Upper lobe of right lung (tissue), 1 donor: ENCODE results near the gene EFHC1. TPM values are rescaled to one million over a fixed set of nuclear protein-coding genes. Genes with fewer than 3 reads are reported as not detected.

Experiments used
- ATAC-seq: fragments of 200-7000 bp; cut with Tn5 transposase; one replicate; pipeline ENCODE4 v1.9.1; 2020; ENCODE audit warnings: mild to moderate bottlenecking, moderate library complexity
- DNase-seq: peaks from one replicate; pipeline ENCODE4 v3.0.0-alpha.2; 2020
- H3K27ac ChIP-seq: fragments of 200-600 bp; one replicate; pipeline ENCODE4 v1.8.0; 2022
- H3K27me3 ChIP-seq: fragments of 200-600 bp; one replicate; pipeline ENCODE4 v1.8.0; 2022; ENCODE audit warnings: mild to moderate bottlenecking
- H3K36me3 ChIP-seq: fragments of 200-600 bp; one replicate; pipeline ENCODE4 v1.8.0; 2022
- H3K4me1 ChIP-seq: fragments of 200-600 bp; one replicate; pipeline ENCODE4 v1.8.0; 2022
- H3K4me3 ChIP-seq: fragments of 200-600 bp; one replicate; pipeline ENCODE4 v1.8.0; 2022; ENCODE audit warnings: mild to moderate bottlenecking
- H3K9me3 ChIP-seq: fragments of 200-600 bp; one replicate; pipeline ENCODE4 v1.8.0; 2022
- CTCF ChIP-seq: fragments of 200-600 bp; IDR thresholded peaks from one replicate; pipeline ENCODE4 v1.8.0; 2022; ENCODE audit warnings: antibody characterized with exemption
- intact Hi-C: fragments of 100-400 bp; cut with DNase I; formaldehyde crosslinking; loops from one replicate; pipeline ENCODE4 v1.11.0; 2022
- long read RNA-seq: library from polyadenylated mRNA; unstranded; transcript quantifications from one replicate; pipeline ENCODE4 v2.0.0, GENCODE V29; 2021
- total RNA-seq: library from RNA; stranded (reverse); fragmentation: NEBNext Ultra II Directional; extraction: Animal tissue kit (Norgen Biotek cat#: 25700); gene quantifications from one replicate; pipeline ENCODE4 v1.2.1, GENCODE V29; 2021
- donor health status: DM: no; HTN: yes; CAD: no; lungs with severe emphysema.

EFHC1 gene, protein sequence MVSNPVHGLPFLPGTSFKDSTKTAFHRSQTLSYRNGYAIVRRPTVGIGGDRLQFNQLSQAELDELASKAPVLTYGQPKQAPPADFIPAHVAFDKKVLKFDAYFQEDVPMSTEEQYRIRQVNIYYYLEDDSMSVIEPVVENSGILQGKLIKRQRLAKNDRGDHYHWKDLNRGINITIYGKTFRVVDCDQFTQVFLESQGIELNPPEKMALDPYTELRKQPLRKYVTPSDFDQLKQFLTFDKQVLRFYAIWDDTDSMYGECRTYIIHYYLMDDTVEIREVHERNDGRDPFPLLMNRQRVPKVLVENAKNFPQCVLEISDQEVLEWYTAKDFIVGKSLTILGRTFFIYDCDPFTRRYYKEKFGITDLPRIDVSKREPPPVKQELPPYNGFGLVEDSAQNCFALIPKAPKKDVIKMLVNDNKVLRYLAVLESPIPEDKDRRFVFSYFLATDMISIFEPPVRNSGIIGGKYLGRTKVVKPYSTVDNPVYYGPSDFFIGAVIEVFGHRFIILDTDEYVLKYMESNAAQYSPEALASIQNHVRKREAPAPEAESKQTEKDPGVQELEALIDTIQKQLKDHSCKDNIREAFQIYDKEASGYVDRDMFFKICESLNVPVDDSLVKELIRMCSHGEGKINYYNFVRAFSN
- total RNA-seq, result 16.8 TPM
- long read RNA-seq, full-length matches to known transcripts, result 7 of 37 reads
- long read RNA-seq, partial matches to known transcripts, result 10 of 37 reads
- long read RNA-seq, other reads (novel, unspliced or antisense), result 20 of 37 reads

GRCh38 chr6:52419809-52420667, at the start of gene EFHC1:
EFHC1 (plus strand) TSS chr6:52420342; CDS start chr6:52420411, 69 bp downstream.
- peak within 1 kb of the TSS; percentile 90 for H3K27ac ChIP-seq

DNA sequence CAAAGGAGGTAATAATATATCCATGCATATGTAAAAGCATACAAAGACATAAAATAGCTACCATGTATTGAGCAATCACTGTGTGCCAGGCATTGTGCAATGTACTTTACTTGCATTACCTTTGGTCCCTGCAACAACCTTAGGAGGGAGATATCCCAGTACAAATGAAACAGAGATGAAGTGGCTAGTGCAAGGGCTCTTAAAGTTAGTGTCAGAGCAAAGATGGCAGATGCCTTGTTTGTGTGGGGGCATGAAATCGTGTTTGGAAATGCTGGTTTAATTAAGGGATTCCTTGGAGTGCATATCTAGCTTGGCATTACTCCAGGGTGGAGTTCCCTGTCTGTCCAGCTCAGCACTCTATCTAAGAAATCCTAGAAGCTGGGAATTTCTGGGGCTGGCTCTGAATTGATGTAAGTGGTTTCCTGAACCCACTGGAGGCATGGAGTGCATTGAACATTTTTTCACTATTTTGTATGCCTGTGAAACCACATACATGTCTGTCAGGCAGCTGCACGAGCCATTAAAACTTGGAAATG, 48.4 kb upstream of the EFHC1 start:
- intact Hi-C loops, result no loop called here
- Histone ChIP-seq H3K4me3 (no peak overlapping the region), H3K9me3 (no peaks in the 10 kb centered on the region), H3K27ac (no peak overlapping the region), H3K36me3 (no peaks in the 10 kb centered on the region), H3K4me1 (no peaks in the 10 kb centered on the region), H3K27me3 (no peaks in the 10 kb centered on the region)
- DNase-seq (no peak), ATAC-seq (no peak)
- no peak for TF ChIP-seq CTCF

More at GRCh38 chr6:52419809-52420667, at the start of gene EFHC1:
- no peaks in the 10 kb centered on the region for H3K36me3 ChIP-seq
- H3K27me3 ChIP-seq, result no peaks in the 10 kb centered on the region
- H3K4me3 ChIP-seq, result peak within 1 kb of the TSS; percentile 81
- peaks cover 10% of the 10 kb centered on the region for H3K4me1 ChIP-seq
- ATAC-seq (peak; percentile 99), DNase-seq (peak; percentile 99)
- no peak for TF ChIP-seq CTCF
- H3K9me3 ChIP-seq, result no peaks in the 10 kb centered on the region
- intact Hi-C loops, result loop anchor here (10.0 kb wide), 1 partner anchor 175 kb away; no protein-coding TSS in a partner anchor

DNA sequence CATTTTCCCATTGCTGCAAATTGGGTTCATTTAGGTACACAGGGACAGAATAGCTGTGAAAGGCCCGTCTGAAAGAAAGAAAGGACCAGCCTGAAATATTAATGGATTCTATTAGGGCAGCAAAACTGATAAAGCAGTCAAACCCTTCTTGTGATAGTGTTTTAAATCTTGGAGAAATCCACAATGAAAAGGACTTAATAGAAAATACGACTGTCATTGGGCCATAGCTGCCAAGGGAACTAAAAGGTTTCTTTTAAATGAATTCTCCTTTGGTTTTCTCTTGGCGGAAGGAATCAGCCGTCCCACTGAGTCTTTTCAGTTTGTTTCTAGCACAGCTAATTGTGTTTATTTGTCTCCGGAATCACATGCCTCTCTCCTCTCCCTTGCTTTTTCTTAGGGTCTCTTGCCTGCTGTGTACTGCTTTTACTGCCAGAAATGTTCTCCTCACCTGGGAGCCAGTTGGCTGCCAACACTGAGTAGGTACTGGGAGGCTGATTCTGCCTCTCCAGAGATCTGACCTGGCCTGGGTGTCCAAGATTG, 46.9 kb upstream of the EFHC1 start:
- intact Hi-C loops, result no loop called here
- H3K27ac ChIP-seq, result no peak overlapping the region

GRCh38 chr6:52374247-52374646, 45.9 kb upstream of the EFHC1 start:
- Histone ChIP-seq H3K4me1 (peaks cover 11% of the 10 kb centered on the region), H3K36me3 (no peaks in the 10 kb centered on the region), H3K27me3 (no peaks in the 10 kb centered on the region), H3K9me3 (no peaks in the 10 kb centered on the region), H3K27ac (no peak overlapping the region), H3K4me3 (no peak overlapping the region)
- TF ChIP-seq CTCF, result no peak
- no peak for ATAC-seq
- DNase-seq, result no peak
- intact Hi-C loops, result no loop called here

More for the DNA sequence above, 46.9 kb upstream of the EFHC1 start:
- H3K4me1 ChIP-seq, result peaks cover 11% of the 10 kb centered on the region
- H3K4me3 ChIP-seq, result no peak overlapping the region
- H3K36me3 ChIP-seq, result no peaks in the 10 kb centered on the region
- H3K9me3 ChIP-seq, result no peaks in the 10 kb centered on the region
- DNase-seq (no peak), ATAC-seq (no peak)
- TF ChIP-seq CTCF, result no peak
- H3K27me3 ChIP-seq, result no peaks in the 10 kb centered on the region
